ENCODE data around the gene PGAM5. TPM values are rescaled to one million over a fixed set of nuclear protein-coding genes. Genes with fewer than 3 reads are reported as not detected.
"Not testable (repeated sequence)": the region's sequence is repeated elsewhere in the genome, so short reads cannot be mapped to it uniquely, and the experiment has no call there.

PGAM5 gene
- total RNA-seq, 3 donors from 2014 or later, result 25.5 to 38.9 (median 30.9) TPM

- no peak for DNase-seq
- no peak overlapping the region for H3K4me3 ChIP-seq
- peaks cover 12% of the 10 kb centered on the region for H3K36me3 ChIP-seq (ENCODE audit: low read depth)
- intact Hi-C loops (cut with DNase I, micrococcal nuclease), result no loop called here
- ATAC-seq, result no peak
- H3K9me3 ChIP-seq, result no peaks in the 10 kb centered on the region
- no peaks in the 10 kb centered on the region for H3K4me1 ChIP-seq (ENCODE audit: low read depth)
- no peak for TF ChIP-seq CTCF (IDR thresholded peaks at IDR 0.05)
These were observed 36.8 kb downstream of the PGAM5 start for GRCh38 chr12:132747395-132747794.

- H3K36me3 ChIP-seq (ENCODE audit: low read depth), result peaks cover 12% of the 10 kb centered on the region
- DNase-seq (no peak), ATAC-seq (no peak)
- intact Hi-C loops (cut with DNase I, micrococcal nuclease), result no loop called here
- H3K4me1 ChIP-seq (ENCODE audit: low read depth), result no peaks in the 10 kb centered on the region
- no peak overlapping the region for H3K4me3 ChIP-seq
- no peaks in the 10 kb centered on the region for H3K9me3 ChIP-seq
- no peak for TF ChIP-seq CTCF (IDR thresholded peaks at IDR 0.05)
These were observed 37.3 kb downstream of the PGAM5 start for GRCh38 chr12:132747896-132748295.

- Histone ChIP-seq H3K9me3 (no peaks in the 10 kb centered on the region), H3K4me3 (no peak overlapping the region), H3K36me3 (ENCODE audit: low read depth) (peaks cover 12% of the 10 kb centered on the region), H3K4me1 (ENCODE audit: low read depth) (no peaks in the 10 kb centered on the region)
- intact Hi-C loops (cut with DNase I, micrococcal nuclease), result no loop called here
- ATAC-seq (no peak), DNase-seq (no peak)
- no peak for TF ChIP-seq CTCF (IDR thresholded peaks at IDR 0.05)
These were observed 37.7 kb downstream of the PGAM5 start for GRCh38 chr12:132748319-132748718.

- DNase-seq; intact Hi-C loops (cut with DNase I, micrococcal nuclease); ATAC-seq; H3K4me3 ChIP-seq; H3K36me3 ChIP-seq (ENCODE audit: low read depth); H3K4me1 ChIP-seq (ENCODE audit: low read depth); H3K9me3 ChIP-seq: not testable (repeated sequence)
These were observed 43.0 kb downstream of the PGAM5 start for GRCh38 chr12:132753670-132754069.

- intact Hi-C loops (cut with DNase I, micrococcal nuclease), result no loop called here
- Histone ChIP-seq H3K36me3 (ENCODE audit: low read depth) (peaks cover 5% of the 10 kb centered on the region), H3K4me1 (ENCODE audit: low read depth) (no peaks in the 10 kb centered on the region), H3K4me3 (no peak overlapping the region), H3K9me3 (no peaks in the 10 kb centered on the region)
- no peak for TF ChIP-seq CTCF (IDR thresholded peaks at IDR 0.05)
- ATAC-seq (no peak), DNase-seq (no peak)
These were observed 43.7 kb downstream of the PGAM5 start for GRCh38 chr12:132754160-132754932.

- intact Hi-C loops (cut with DNase I, micrococcal nuclease); ATAC-seq: not testable (repeated sequence)
These were observed 48.2 kb downstream of the PGAM5 start for GRCh38 chr12:132758825-132759224.

More at GRCh38 chr12:132758825-132759224, 48.2 kb downstream of the PGAM5 start:
- not testable (repeated sequence) for DNase-seq; H3K9me3 ChIP-seq; H3K4me3 ChIP-seq; H3K36me3 ChIP-seq (ENCODE audit: low read depth)
- H3K4me1 ChIP-seq (ENCODE audit: low read depth), result peaks cover 14% of the 10 kb centered on the region

Data from mucosa of descending colon (tissue), 3 donors.